ENCODE results near the gene SPACA9.

- no peak for TF ChIP-seq TAF1 (IDR thresholded peaks at IDR 0.05; ENCODE audit: low read depth, low read length)
- no peak for TF ChIP-seq POLR2A (IDR thresholded peaks at IDR 0.05; ENCODE audit: low read depth, low read length)
- TF ChIP-seq POLR2AphosphoS5 (IDR thresholded peaks at IDR 0.05; ENCODE audit: low read depth, low read length), result no peak
- no peak for TF ChIP-seq POU2F2 (IDR thresholded peaks at IDR 0.05; ENCODE audit: low read depth, low read length)
- TF ChIP-seq SPI1 (IDR thresholded peaks at IDR 0.05; ENCODE audit: low read depth, low read length), result no peak
- TF ChIP-seq PAX5 (IDR thresholded peaks at IDR 0.05; ENCODE audit: insufficient read depth, low read length, severe bottlenecking), result no peak
Measured at GRCh38 chr9:132834343-132834742, 44.4 kb upstream of the SPACA9 start.

All from GM12891 (cell line).